HS-5 (cell line): ENCODE data around the gene IGFBP5.

ENCODE experiments used
- DNase-seq: peaks from one replicate; pipeline ENCODE4 v3.0.0-alpha.2; 2012; ENCODE audit warnings: low read depth

IGFBP5 gene

DNA sequence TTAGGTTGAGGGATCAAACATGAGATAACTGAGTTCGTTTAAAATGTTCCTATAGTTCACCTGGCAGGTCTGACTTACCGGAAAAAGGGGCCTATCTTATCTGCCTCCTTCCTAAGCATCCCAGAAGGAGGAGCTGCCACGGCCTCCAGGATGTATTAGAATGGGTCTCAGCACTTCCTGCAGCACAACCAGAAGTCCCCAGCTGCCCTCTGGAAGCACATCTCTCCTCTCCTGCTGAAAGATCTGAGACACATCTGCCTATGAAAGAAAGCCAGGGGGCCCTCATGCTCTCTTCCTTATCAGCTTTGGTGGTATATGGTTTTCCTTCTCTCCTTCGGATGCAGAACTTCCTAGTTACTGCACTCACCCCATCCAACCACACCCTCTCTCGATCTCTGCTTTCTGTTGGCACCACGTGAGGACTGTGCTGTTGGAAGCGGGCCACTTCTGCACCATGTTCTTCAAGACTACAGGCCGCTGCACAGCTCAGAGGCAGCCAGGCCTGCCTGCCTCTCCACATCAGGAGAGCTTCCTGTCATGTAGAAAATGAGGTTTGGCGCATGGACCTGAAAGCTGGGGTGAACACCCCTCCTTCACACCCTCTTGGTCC lies 6.5 kb downstream of the IGFBP5 start:
- no peak for DNase-seq

DNA sequence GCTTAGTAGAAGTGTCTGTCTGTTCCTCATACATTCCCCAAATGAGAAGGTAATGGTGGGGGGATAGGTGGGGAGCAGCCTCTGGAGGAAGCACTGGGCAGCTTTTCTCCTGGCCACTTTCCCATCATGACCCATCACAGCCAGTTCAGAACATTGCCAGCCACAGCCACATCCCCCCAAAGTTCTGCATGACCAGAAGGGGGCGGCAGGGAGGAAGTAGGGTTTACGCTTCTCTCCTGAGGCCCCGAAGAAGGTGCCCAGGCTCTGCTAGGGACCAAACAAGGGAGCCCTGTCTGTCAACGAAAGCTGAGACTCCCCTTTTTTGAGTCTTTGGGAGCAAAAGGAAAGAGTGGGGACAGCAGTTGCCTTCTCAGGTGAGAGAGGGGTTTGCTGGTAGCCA lies 7.7 kb downstream of the IGFBP5 start:
- DNase-seq: no peak

GRCh38 chr2:216687111-216687510 lies 8.2 kb downstream of the IGFBP5 start:
- no peak for DNase-seq

DNA sequence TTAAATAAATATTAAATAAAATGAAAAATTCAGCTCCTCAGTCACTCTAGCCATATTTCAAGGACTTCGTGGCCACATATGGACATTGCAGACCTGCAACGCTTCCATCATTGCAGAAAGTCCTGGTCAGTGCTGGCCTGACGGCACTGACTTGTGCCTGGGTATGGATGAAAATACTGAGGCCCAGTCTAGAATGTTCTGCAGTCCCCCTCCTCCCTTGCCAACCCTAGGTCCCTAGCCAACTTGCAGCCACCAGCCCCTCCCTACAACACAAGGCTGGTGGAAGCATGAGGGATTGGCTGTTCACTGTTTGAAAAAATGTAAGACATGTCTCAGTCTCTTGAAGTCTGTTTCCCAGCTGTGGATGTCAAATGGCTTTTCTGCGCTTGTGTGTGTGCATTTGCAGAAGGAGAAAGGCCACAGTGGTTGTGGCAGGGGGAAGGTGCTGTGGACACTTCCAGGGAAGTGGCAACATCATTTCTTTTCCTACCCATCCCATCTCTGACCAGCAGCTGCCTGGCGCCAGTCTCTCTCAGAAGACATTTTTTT lies 9.9 kb downstream of the IGFBP5 start:
- DNase-seq: no peak

DNA sequence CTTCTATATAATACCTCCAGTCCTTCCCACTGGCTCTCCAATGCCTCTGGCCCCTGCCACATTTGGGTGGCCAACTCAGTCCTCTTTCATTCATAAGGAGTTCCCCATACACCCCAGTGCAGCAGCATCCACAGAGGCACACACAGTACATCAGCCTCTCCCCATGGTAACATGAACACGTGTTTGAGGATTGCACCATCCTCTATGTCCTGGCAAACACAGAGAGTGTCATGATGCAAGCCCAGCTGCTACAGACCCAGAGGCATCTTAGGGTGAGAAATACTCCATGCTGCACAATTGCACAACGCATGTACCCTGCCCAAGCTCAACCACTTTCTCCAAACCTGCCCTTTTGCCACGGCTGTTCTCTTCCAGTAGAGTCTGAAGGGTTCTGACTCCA lies 11.5 kb downstream of the IGFBP5 start:
- DNase-seq: peak; percentile 64

DNA sequence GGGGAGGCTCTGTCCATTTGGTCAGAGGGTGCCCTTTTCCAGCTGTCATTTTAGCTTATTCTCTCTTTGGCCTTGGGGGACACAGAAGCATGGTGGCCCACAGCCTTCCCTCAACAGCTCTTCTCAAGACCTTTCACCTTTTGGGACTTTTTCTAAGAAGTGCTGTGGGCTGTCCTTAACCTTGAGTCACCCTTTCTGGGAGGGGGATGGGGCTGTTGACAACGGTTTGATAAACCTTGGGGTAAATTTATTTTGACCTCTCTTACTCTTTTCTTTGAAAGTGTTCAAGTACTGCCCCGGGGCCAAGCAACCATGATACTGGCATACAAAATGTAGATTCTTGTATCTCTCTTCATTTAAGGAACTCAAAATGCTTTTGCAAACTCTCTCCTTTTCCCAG lies 13.7 kb downstream of the IGFBP5 start:
- no peak for DNase-seq

GRCh38 chr2:216680951-216681629 lies 14.3 kb downstream of the IGFBP5 start:
- DNase-seq: no peak

DNA sequence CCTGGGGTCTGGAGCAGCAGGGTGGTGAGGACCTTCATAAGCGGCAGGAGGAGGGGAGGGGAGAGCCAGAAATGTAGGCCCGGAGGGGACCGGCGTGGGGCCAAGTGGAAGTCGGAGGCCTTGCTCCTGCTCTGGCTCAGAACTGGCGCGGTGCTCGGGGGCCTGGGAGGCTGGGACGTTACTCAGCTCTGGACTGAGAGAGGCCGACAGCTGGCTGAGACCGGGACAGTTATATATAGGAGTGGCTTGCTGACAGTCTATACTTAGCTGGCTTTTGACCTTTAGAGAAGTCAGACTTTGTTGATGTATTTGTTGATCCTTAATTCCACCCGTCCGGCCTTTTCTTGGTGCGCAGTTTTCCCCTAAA lies 15.7 kb downstream of the IGFBP5 start:
- no peak for DNase-seq

DNA sequence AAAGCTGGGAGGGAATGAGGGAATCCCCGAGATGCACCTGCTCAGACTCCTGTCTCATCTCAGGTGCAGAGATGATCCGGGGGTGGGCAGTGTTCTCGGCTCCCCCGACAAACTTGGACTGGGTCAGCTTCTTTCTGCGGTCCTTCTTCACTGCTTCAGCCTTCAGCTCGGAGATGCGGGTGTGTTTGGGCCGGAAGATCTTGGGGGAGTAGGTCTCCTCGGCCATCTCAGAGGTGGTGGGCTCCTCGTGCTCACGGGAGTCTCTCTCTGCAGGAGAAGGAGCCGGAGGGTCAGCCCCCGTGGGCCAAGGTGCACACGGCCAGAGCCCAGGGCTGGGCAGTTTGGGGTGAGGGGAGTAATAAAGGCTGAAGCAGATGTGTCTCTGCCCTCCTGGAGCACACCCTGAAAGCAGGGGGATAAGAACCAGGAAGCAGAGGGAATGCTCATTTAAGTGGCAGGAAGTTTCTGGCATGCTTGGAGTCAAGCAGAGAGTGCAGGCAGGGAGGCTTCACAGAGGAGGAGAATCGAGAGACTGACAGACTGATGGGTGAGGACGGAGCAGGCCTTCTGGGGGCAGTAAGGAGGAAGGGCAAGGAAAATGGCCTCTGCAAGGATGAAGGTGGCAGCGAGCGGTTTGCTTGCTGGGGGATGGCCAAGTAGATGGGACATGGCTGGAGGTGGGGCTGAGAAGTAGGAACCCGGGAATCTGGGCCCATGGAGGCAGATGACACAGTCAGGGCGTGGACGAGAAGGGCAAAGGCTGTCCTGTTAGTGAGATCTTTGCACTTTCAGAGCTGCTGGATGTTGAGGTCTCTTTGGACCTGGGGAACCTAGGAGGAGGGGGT lies 16.3 kb downstream of the IGFBP5 start:
- no peak for DNase-seq

DNA sequence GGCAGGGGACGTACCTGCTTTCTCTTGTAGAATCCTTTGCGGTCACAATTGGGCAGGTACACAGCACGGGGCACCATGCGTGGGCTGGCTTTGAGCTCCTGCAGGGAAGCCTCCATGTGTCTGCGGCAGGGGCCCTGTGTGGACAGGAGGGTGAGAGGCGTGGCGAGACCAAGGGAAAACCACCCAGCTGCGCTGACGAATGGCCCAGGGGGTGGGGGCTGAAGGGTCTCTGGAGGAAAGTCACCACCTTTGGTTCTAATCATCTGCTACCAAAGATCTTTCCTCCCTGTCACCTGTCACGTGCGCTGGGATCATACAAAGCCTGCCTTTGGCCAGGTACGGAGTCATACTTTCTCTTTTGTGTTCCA lies 17.3 kb downstream of the IGFBP5 start:
- no peak for DNase-seq

- DNase-seq: no peak
Observed at GRCh38 chr2:216677439-216678097, 17.8 kb downstream of the IGFBP5 start.

- no peak for DNase-seq
Observed at GRCh38 chr2:216676630-216677029, 18.7 kb downstream of the IGFBP5 start.

DNA sequence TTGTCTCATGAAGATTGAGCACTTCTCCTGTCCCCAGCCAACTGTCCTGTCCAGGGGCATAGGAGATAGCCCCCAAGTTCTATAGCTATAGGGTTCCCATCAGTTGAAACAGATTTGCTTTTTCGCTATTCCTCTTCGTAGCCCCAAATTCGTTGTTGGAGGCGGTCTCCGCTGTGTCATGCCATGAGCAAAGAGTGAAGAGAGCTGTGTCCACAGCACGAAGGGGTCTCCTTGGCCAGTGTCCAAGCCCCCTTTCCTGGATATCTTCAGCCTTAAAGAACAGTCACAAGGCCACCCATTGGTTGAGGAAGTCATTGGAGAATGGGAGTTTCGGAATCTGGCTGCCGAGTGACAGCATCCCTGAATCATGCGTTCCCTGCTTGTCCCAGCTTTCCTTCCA lies 21.0 kb downstream of the IGFBP5 start:
- DNase-seq: no peak

DNA sequence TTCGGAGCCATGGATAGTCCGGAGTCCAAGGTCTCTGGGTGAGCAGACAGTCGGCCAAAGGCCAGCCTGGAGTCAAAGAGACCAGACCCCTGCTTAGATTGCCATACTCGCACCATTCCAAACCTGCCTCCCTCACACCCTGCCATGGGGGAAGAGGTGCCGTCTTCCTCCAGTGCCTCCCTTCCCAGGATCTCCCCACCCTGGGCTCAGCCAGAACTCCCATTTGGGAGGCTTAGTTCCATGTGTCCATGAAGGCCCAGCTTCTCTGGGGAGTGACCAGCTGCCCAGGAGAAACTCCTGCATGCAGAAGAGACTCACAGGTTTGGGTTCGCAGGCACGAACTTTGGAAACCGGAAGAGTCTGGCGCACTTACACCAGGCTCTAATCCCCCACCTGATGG lies 21.7 kb downstream of the IGFBP5 start:
- no peak for DNase-seq

GRCh38 chr2:216673021-216673420 lies 22.3 kb downstream of the IGFBP5 start:
- no peak for DNase-seq

GRCh38 chr2:216672466-216672865 lies 22.9 kb downstream of the IGFBP5 start:
- no peak for DNase-seq

DNA sequence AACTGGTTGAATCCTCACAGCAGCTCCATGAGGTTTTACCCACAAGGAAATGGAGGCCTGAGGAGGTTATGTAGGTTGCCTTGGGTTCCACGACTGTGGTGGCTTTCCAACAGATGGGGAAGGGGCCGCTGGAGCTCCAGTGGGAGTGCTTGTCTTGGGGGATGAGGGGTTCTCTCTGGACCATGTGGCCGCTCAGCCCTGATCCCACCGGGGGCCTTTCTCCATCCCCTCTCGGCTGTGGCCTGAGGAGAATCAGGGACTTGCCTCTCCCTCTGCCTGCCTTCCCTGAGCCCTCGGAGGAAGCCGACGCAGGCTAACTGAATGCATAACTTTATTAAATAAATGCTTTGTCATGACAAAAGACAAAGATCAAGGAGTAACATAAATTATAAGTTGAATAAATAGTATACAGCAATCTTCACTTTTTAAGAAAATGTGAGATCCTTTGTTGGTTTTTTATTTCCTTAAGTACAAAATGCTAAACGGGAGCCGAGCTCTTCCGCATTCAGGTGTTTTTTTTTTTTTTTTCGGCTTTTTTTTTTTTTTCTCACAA lies 23.5 kb downstream of the IGFBP5 start:
- no peak for DNase-seq

GRCh38 chr2:216671081-216671411 lies 24.3 kb downstream of the IGFBP5 start:
- DNase-seq: no peak

- DNase-seq: no peak
Observed at GRCh38 chr2:216670266-216671080, 24.9 kb downstream of the IGFBP5 start.

DNA sequence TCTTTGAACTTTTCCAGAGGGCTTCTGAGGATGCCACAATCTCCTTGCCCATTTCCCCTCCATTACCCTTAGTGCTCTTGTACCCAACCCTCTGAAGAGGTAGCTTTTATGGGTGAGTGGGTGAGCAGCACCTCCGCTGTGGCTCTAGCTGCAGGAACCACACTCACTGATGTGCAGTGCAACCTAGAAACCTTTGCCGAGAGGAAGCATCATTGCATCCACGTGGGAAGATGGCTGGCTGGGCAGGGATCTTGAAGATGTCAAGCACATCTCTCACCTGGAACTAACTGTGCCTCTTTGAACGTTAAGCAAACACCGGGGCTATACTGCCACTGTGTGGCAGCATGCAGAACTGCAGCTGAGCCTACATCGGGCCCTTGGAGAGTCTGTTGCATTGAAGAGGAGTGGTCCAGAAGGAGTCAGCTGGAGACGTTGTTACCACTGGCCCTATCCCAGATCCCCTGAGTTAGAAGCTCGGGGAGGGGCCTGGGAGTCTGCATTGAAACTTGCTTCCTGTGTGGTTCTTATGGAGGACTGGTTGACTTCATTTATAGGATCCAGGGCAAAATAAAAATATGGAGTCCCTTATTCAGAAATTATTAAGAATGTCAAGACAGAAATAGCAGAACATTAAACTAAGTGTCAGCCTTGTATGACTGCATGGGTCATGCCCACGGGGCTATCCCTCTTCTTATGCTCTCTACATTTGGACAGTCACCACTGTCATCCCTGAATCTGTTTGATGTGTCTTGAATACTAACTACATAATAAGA lies 28.7 kb downstream of the IGFBP5 start:
- peak; percentile 45 for DNase-seq

DNA sequence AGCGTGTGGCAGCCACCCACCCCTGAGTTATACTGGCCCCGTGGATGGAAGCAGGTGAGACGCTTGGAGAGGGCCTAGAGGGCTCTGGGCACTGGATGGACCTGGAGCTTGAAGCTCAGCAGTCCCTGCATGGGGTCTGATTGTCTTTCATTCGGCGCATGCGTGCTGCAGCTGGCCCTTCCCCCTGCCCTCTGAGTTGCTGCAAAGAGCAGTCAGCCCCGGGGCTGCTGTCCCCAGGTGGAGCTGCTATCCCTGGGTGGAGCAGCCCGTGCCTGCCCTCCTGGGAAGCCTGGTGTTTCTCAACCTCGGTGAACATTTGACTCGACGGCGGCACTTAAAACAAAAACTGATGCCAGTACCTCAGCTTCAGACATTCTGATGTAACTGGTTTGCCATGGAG lies 29.6 kb downstream of the IGFBP5 start:
- no peak for DNase-seq
